CD4-positive, alpha-beta T cell (primary cell): ENCODE measurements around the gene PKP4. TPM values are rescaled to one million over a fixed set of nuclear protein-coding genes. Genes with fewer than 3 reads are reported as not detected.

ENCODE experiments used
- ATAC-seq: fragments of 200-7000 bp; cut with Tn5 transposase; one replicate; pipeline ENCODE4 v1.10.0; 2022; ENCODE audit warnings: mild to moderate bottlenecking; ENCODE audit not compliant: poor library complexity
- CTCF ChIA-PET: fragments of 350-600 bp; sonication (Branson Sonifier 250); formaldehyde crosslinking; loops from one replicate; lab custom pipeline; 2021; ENCODE audit warnings: antibody characterized with exemption, inconsistent platforms; lab: Charles Lee
- POLR2A ChIA-PET: fragments of 350-600 bp; sonication (Branson Sonifier 250); formaldehyde crosslinking; loops from one replicate; lab custom pipeline; 2021; ENCODE audit warnings: antibody characterized with exemption, inconsistent platforms; lab: Charles Lee
- DNase-seq, 14 experiments: peaks; one replicate each; pipeline ENCODE4 v3.0.0-alpha.2; 2013 to 2020; ENCODE audit warnings: mixed read lengths in 2 of 14
- H3K27ac ChIP-seq, 2 donors: one replicate each; pipeline versions ENCODE4 v1.5.1 to v1.7.0; 2013; ENCODE audit warnings: low read length in 2 of 2, low read depth in 1 of 2, mild to moderate bottlenecking in 1 of 2
- H3K27me3 ChIP-seq, 2 experiments: 1 replicate in 1 of 2; 2 replicates in 1 of 2; pipeline versions ENCODE4 v1.6.1 to v1.7.0; 2013; ENCODE audit warnings: low read length in 2 of 2, control low read depth in 1 of 2, mild to moderate bottlenecking in 1 of 2, moderate library complexity in 1 of 2; ENCODE audit not compliant: insufficient read depth in 2 of 2, control insufficient read depth in 1 of 2
- H3K36me3 ChIP-seq: one replicate; pipeline ENCODE4 v1.6.1; 2013; ENCODE audit warnings: low read length, control low read depth; ENCODE audit not compliant: insufficient read depth
- H3K4me1 ChIP-seq: one replicate; pipeline ENCODE4 v1.6.1; 2013; ENCODE audit warnings: low read length, control low read depth; ENCODE audit not compliant: insufficient read depth
- H3K4me3 ChIP-seq: one replicate; pipeline ENCODE4 v1.5.1; 2013; ENCODE audit warnings: mild to moderate bottlenecking, low read length, moderate library complexity
- H3K9me3 ChIP-seq, 2 experiments: 1 replicate in 1 of 2; 2 replicates in 1 of 2; pipeline versions ENCODE4 v1.6.1 to v1.7.0; 2013; ENCODE audit warnings: low read length in 2 of 2, mild to moderate bottlenecking in 2 of 2, control low read depth in 1 of 2, moderate library complexity in 1 of 2; ENCODE audit not compliant: control insufficient read depth in 1 of 2, insufficient read depth in 1 of 2
- H3K27ac Mint-ChIP-seq: one replicate; pipeline ENCODE4 v1.8.0; 2020; ENCODE audit warnings: mixed read lengths
- H3K27me3 Mint-ChIP-seq: one replicate; pipeline ENCODE4 v1.8.0; 2021; ENCODE audit warnings: mixed read lengths
- H3K36me3 Mint-ChIP-seq: one replicate; pipeline ENCODE4 v1.8.0; 2021; ENCODE audit warnings: low read depth, mixed read lengths
- H3K4me1 Mint-ChIP-seq: one replicate; pipeline ENCODE4 v1.8.0; 2021; ENCODE audit warnings: low read depth, mixed read lengths
- H3K4me3 Mint-ChIP-seq: one replicate; pipeline ENCODE4 v1.8.0; 2020; ENCODE audit warnings: mild to moderate bottlenecking, mixed read lengths
- H3K9me3 Mint-ChIP-seq: one replicate; pipeline ENCODE4 v1.8.0; 2020; ENCODE audit warnings: mixed read lengths
- CTCF ChIP-seq: fragments of 200-600 bp; IDR thresholded peaks from one replicate; pipeline ENCODE4 v1.8.0; 2022; ENCODE audit warnings: antibody characterized with exemption, mild to moderate bottlenecking
- intact Hi-C, 2 experiments: fragments of 100-400 bp; cut with DNase I in 1 of 2; cut with micrococcal nuclease in 1 of 2; formaldehyde crosslinking; loops; one replicate each; pipeline versions ENCODE4 v1.15.1 to v1.9.0; 2023 to 2025; cut with DNase I, micrococcal nuclease
- total RNA-seq, 174 experiments: library from RNA in 2 of 174; stranded (reverse) in 2 of 174; gene quantifications; one replicate each; pipeline ENCODE4 v1.2.3 and lab custom pipeline; 2021 to 2026

PKP4 gene
- total RNA-seq, 2 experiments from 2014 or later, result 10.8 to 14.6 TPM

GRCh38 chr2:158493458-158493857, 36.7 kb downstream of the PKP4 start:
- Histone ChIP-seq H3K27me3 (no peaks in the 10 kb centered on the region), H3K36me3 (no peaks in the 10 kb centered on the region), H3K4me1 (no peaks in the 10 kb centered on the region), H3K4me3 (no peak overlapping the region), H3K9me3 (no peaks in the 10 kb centered on the region), H3K27ac (no peak overlapping the region)
- no peak for ATAC-seq
- Mint-ChIP-seq H3K9me3 (no peaks in the 10 kb centered on the region), H3K4me1 (no peaks in the 10 kb centered on the region), H3K4me3 (no peak overlapping the region), H3K36me3 (no peaks in the 10 kb centered on the region), H3K27me3 (no peaks in the 10 kb centered on the region), H3K27ac (no peak overlapping the region)
- no peak for DNase-seq
- intact Hi-C loops, result no loop called here
- no peak for TF ChIP-seq CTCF
- CTCF ChIA-PET, result no interaction called here
- POLR2A ChIA-PET, result no interaction called here

DNA sequence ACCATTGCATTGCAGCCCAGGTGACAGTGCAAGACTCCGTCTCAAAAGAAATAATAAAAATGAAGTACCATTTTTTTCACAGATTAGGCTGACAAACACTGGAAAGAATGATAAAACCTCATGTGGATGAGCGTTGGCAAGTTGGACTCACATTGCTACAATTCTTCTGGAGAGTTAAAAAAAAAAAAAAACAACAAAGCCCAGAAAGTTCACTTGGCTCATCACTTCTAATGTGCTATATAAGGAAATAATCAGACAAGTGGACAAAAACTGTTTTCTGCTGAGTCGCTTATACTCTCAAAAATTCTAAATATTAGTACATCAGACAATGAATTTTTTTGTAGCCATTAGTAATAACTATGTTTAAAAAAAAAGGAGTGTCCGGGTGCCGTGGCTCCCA, 38.4 kb downstream of the PKP4 start:
- Mint-ChIP-seq H3K27ac (no peak overlapping the region), H3K4me3 (no peak overlapping the region), H3K9me3 (no peaks in the 10 kb centered on the region), H3K36me3 (no peaks in the 10 kb centered on the region), H3K27me3 (no peaks in the 10 kb centered on the region), H3K4me1 (no peaks in the 10 kb centered on the region)
- intact Hi-C loops, result no loop called here
- ChIA-PET POLR2A (no interaction called here), CTCF (no interaction called here)
- Histone ChIP-seq H3K27me3 (no peaks in the 10 kb centered on the region), H3K27ac (no peak overlapping the region), H3K4me3 (no peak overlapping the region), H3K4me1 (no peaks in the 10 kb centered on the region), H3K9me3 (no peaks in the 10 kb centered on the region), H3K36me3 (no peaks in the 10 kb centered on the region)
- no peak for ATAC-seq
- no peak for DNase-seq
- no peak for TF ChIP-seq CTCF

GRCh38 chr2:158496986-158497385, 40.2 kb downstream of the PKP4 start:
- no peaks in the 10 kb centered on the region for H3K27me3 Mint-ChIP-seq
- no peaks in the 10 kb centered on the region for H3K4me1 Mint-ChIP-seq
- no peak overlapping the region for H3K4me3 ChIP-seq
- H3K9me3 ChIP-seq, result no peaks in the 10 kb centered on the region
- no peak for DNase-seq
- no peaks in the 10 kb centered on the region for H3K36me3 Mint-ChIP-seq
- H3K9me3 Mint-ChIP-seq, result no peaks in the 10 kb centered on the region
- H3K36me3 ChIP-seq, result no peaks in the 10 kb centered on the region
- no peak overlapping the region for H3K4me3 Mint-ChIP-seq
- H3K4me1 ChIP-seq, result no peaks in the 10 kb centered on the region
- ChIA-PET POLR2A (interaction anchor here (0.5 kb wide), 1 partner anchor 485 kb away, joined by 3 read pairs; no protein-coding TSS in a partner anchor), CTCF (no interaction called here)
- TF ChIP-seq CTCF, result no peak
- ATAC-seq, result no peak
- intact Hi-C loops, result no loop called here
- H3K27ac Mint-ChIP-seq, result no peak overlapping the region
- no peak overlapping the region for H3K27ac ChIP-seq
- no peaks in the 10 kb centered on the region for H3K27me3 ChIP-seq
